ENCODE data around the gene AP2A1. TPM values are rescaled to one million over a fixed set of nuclear protein-coding genes. Genes with fewer than 3 reads are reported as not detected.

The AP2A1 gene
- total RNA-seq, 1 experiment from 2014 or later = 119 TPM

DNA sequence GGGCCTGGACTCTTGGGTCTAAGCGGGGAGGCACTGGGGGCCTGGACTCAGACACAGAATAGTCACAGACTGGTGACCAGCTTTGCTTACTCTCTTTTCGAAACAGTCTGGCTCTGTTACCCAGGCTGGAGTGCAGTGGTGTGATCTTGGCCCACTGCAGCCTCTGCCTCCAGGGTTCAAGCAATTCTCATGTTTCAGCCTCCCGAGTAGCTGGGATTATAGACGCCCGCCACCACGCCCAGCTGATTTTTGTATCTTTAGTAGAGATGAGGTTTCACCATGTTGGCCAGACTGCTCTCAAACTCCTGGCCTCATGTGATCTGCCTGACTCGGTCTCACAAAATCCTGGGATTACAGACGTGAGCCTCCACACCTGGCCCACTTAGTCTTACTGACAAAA lies 62.4 kb downstream of the AP2A1 start (continued):
- TF ChIP-seq CTCF (IDR thresholded peaks at IDR 0.05) (no peak), ERG (CRISPR knock-in tag; IDR thresholded peaks at IDR 0.05) (no peak), ELF4 (CRISPR knock-in tag; IDR thresholded peaks at IDR 0.05; ENCODE audit: low read depth) (no peak), TEAD1 (CRISPR knock-in tag; IDR thresholded peaks at IDR 0.05) (no peak), OVOL2 (CRISPR knock-in tag; IDR thresholded peaks at IDR 0.05; ENCODE audit: borderline replicate concordance) (no peak), ATF2 (CRISPR knock-in tag; IDR thresholded peaks at IDR 0.05; ENCODE audit: borderline replicate concordance, low read depth) (no peak), NR1H2 (CRISPR knock-in tag; IDR thresholded peaks at IDR 0.05) (no peak), IRF2 (CRISPR knock-in tag; IDR thresholded peaks at IDR 0.05; ENCODE audit: borderline replicate concordance, low read depth) (no peak), TP53 (CRISPR knock-in tag; IDR thresholded peaks at IDR 0.05) (no peak)
- TF ChIP-seq, protein P1, sequence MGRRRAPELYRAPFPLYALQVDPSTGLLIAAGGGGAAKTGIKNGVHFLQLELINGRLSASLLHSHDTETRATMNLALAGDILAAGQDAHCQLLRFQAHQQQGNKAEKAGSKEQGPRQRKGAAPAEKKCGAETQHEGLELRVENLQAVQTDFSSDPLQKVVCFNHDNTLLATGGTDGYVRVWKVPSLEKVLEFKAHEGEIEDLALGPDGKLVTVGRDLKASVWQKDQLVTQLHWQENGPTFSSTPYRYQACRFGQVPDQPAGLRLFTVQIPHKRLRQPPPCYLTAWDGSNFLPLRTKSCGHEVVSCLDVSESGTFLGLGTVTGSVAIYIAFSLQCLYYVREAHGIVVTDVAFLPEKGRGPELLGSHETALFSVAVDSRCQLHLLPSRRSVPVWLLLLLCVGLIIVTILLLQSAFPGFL (CRISPR knock-in tag; IDR thresholded peaks at IDR 0.05; ENCODE audit: borderline replicate concordance) = no peak
- TF ChIP-seq, protein P2, sequence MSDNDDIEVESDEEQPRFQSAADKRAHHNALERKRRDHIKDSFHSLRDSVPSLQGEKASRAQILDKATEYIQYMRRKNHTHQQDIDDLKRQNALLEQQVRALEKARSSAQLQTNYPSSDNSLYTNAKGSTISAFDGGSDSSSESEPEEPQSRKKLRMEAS (CRISPR knock-in tag; IDR thresholded peaks at IDR 0.05) = no peak

DNA sequence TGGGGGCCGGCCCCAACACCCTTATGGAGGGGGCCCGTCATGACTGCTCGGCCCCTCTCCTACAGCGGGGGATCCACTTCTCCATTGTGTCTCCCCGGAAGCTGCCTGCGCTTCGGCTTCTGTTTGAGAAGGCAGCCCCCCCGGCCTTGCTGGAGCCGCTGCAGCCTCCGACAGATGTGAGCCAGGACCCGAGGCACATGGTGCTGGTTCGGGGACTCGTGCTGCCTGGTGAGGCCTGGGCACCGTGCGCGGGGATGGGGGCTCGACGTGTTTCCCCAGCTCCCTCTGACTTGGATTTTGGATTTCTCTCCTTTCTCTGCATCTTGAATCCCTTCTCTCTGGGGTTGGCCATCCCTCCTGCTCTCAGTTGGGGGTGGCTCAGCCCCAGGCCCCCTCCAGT lies 62.9 kb downstream of the AP2A1 start:
- Mint-ChIP-seq H3K27ac (no peak overlapping the region), H3K4me3 (no peak overlapping the region), H3K36me3 (peaks cover 16% of the 10 kb centered on the region), H3K9me3 (no peaks in the 10 kb centered on the region), H3K27me3 (ENCODE audit: low read depth) (no peaks in the 10 kb centered on the region), H3K4me1 (no peaks in the 10 kb centered on the region)
- TF ChIP-seq ZNF423 (CRISPR knock-in tag; IDR thresholded peaks at IDR 0.05) (no peak), FOXP1 (CRISPR knock-in tag; IDR thresholded peaks at IDR 0.05; ENCODE audit: borderline replicate concordance) (no peak), ZNF532 (CRISPR knock-in tag; IDR thresholded peaks at IDR 0.05; ENCODE audit: borderline replicate concordance) (no peak)
- no peak for DNase-seq (ENCODE audit: low spot score)
- ChIA-PET CTCF (interaction anchor here (0.5 kb wide), 1 partner anchor 134 kb away, joined by 4 read pairs; no protein-coding TSS in a partner anchor), POLR2A (no interaction called here)
- no peak for ATAC-seq
